WI38 (cell line): ENCODE measurements around the gene ZNF789.

Experiments used
- H3K4me3 ChIP-seq: 2 replicates; pipeline ENCODE4 v1.5.1; 2011; ENCODE audit warnings: low read depth, mild to moderate bottlenecking, control low read depth, low read length
- TF ChIP-seq, protein P1 (sequence below): IDR thresholded peaks from 2 replicates; pipeline ENCODE4 v1.5.1; 2012; ENCODE audit warnings: low read depth, mild to moderate bottlenecking, control low read depth, low read length

ZNF789 gene

DNA sequence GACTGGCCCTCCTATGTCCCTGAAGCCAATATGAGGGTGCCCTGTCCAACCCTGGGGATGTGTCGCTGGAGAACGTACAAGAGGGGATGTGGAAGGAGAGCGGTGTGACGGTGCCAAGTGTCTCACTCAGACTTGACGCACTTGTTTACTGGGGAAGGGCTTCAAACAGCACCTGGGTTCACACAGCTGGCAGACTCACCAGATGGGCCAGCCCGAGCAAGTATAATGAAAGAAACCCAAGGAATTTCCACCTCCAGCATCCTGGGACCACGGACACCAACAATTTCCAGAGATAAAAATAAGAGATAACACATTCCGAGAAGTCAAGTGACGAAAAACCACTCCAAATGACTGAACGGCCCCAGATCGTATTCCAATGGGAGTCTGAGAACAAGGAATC is 12.0 kb upstream of the ZNF789 start:
- TF ChIP-seq, protein P1, sequence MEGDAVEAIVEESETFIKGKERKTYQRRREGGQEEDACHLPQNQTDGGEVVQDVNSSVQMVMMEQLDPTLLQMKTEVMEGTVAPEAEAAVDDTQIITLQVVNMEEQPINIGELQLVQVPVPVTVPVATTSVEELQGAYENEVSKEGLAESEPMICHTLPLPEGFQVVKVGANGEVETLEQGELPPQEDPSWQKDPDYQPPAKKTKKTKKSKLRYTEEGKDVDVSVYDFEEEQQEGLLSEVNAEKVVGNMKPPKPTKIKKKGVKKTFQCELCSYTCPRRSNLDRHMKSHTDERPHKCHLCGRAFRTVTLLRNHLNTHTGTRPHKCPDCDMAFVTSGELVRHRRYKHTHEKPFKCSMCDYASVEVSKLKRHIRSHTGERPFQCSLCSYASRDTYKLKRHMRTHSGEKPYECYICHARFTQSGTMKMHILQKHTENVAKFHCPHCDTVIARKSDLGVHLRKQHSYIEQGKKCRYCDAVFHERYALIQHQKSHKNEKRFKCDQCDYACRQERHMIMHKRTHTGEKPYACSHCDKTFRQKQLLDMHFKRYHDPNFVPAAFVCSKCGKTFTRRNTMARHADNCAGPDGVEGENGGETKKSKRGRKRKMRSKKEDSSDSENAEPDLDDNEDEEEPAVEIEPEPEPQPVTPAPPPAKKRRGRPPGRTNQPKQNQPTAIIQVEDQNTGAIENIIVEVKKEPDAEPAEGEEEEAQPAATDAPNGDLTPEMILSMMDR = no peak
- H3K4me3 ChIP-seq = no peak overlapping the region

DNA sequence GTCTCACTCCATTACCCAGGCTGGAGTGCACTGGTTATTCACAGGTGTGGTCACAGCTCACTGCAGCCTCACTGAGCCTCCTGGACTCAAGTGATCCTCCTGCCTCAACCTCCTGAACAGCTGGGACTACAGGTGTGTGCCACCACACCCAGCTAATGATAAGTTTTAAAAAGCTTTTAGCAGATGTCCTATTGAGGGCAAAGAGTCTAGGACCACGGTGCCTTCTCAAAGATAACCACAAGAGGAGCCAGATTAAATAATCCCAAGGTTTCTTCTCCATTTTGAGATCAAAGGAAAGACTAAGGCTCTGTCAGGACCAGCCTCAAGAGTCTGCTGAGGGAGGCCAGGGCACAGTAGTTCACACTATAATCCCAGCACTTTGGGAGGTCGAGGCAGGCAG is 11.5 kb upstream of the ZNF789 start:
- TF ChIP-seq, protein P1 = no peak
- no peak overlapping the region for H3K4me3 ChIP-seq

DNA sequence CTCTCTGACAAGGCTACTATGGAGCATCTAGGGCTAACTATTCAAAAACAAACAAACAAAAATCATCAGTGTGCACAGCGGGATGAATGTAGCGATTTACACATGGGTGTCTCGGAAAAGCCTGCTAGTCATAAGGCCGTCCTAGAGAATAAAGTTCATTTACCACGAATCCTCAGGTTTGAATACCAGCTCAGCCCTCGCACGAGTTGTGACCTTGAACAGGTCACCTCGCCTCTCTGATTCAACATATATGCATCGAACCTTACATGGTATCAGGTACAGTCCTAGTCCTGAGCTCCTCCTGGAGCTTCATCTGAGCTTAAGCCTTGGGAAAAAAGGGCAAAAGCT is 7.3 kb upstream of the ZNF789 start:
- peak overlapping the region; percentile 96 for H3K4me3 ChIP-seq
- TF ChIP-seq, protein P1 = no peak

DNA sequence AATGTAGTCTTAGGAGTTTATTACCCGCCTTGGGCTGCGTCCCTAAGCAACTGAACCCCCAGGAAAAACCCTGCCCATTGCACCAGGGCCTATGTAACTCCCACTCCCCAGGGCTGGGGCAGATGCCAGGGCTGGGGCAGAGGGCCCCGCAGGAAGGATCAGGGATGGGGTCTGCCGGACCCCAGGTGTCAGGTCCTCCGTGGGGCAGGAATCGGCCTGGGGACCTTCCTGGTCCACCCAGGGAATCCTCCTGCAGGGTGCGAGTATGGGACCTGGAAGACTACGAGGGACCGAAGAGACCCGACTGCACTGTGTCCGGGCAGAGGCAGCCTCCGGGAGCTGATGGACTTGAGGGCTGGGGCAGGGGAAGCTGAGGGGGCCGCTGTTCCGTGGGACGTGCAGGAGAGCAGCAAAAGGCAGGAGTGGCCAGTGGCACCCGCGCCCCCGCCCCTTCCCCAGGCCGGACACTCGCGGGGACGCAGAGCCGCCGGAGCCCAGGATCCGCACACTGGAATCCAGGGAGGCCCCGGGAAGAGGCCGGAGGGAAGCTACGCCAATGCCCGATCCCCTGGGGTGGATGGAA is 4.3 kb upstream of the ZNF789 start:
- no peak overlapping the region for H3K4me3 ChIP-seq
- TF ChIP-seq, protein P1 = no peak

DNA sequence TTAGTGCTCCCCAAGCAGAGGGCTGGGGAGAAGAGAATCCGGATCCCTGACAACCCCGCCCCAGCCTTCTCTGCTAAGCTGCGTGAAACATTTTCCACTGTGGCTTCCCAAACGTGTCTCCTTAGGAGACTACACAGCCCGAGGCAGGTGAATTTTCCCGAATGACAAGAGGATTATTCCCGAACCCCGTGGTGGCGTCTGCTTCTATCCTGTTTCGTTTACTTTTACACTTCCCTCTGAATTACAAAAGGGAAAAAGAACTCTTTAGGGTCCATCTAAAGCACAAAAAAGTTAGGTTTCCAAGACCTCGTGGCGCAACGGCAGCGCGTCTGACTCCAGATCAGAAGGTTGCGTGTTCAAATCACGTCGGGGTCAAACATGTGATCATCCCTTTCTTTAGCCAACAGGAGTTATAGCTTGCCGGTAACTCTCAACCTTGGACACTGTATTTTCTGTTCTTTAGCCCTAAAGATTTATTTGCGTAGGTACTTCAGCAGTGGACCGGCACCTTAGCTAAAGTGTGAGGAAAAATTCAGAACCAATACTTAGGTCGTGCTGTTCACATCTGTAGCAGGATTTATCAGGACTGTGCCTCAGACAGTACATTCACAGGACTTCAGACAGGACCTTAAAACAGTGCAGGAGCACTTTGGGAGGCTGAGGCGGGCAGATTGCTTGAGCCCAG is 3.2 kb upstream of the ZNF789 start:
- no peak overlapping the region for H3K4me3 ChIP-seq
- TF ChIP-seq, protein P1 = no peak

DNA sequence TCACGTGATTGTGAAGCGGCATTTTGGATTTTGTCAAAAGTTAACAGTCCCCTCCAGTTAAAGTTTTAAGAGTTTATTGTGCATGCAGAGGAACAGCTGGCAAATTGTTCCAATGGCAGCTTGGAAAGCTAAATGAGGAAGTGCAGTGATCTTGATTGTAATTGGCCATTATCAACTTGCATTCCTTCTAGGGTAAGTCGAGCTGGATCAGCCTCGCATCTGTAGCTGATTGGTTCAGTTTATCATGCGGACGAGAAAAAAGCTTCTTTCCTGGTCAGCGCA is 566 bp downstream of the ZNF789 start:
- TF ChIP-seq, protein P1 = no peak
- H3K4me3 ChIP-seq = peak overlapping the region; percentile 95

DNA sequence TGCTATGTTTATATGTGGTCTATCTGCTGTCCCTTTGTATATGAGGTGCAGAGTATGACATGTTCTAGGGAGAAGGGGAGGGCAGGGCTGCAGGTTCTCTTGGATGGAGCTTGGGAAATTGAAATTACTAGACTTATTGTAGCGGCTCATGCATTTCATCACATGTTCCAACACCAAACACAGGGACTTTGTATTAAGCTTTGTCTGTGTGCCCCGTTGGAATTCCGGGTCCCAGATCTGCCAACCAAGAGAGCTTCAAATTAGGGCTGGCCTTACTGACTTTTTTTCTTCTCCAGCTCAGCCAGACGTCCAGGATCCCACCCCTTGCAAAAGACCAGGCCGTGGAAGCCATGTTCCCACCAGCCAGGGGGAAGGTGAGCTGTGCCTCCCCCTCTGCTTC is 3.4 kb downstream of the ZNF789 start:
- TF ChIP-seq, protein P1 = no peak
- H3K4me3 ChIP-seq = no peak overlapping the region
